Caco-2 (cell line): ENCODE data around the gene GALR2. TPM values are rescaled to one million over a fixed set of nuclear protein-coding genes. Genes with fewer than 3 reads are reported as not detected.

ENCODE experiments used
- BruUV-seq: library from RNA; stranded (reverse); fragments of 400-500 nt; replicated peaks from 2 replicates; lab custom pipeline; 2021; lab: Mats Ljungman, UMichigan
- CTCF ChIA-PET: fragments of 300-600 bp; sonication (Branson Sonifier 250); formaldehyde crosslinking; loops from one replicate; lab custom pipeline; 2022; ENCODE audit warnings: antibody characterized with exemption; lab: Charles Lee
- POLR2A ChIA-PET: fragments of 300-600 bp; sonication (Branson Sonifier 250); formaldehyde crosslinking; loops from one replicate; lab custom pipeline; 2022; ENCODE audit warnings: antibody characterized with exemption; lab: Charles Lee
- DNase-seq, 2 experiments: peaks; one replicate each; pipeline versions ENCODE4 v3.0.0 to v3.0.0-alpha.2; 2020 to 2022
- H3K27me3 ChIP-seq: replicated peaks from 2 replicates; pipeline ENCODE4 v1.6.0; 2011; ENCODE audit warnings: low read length; ENCODE audit not compliant: control insufficient read depth, insufficient read depth
- H3K36me3 ChIP-seq: 2 replicates; pipeline ENCODE4 v1.5.1; 2011; ENCODE audit warnings: low read length; ENCODE audit not compliant: control insufficient read depth, insufficient read depth
- H3K4me1 ChIP-seq: fragments of 250-450 bp; sonication (Bioruptor Pico); 2 replicates; pipeline ENCODE4 v1.5.1; 2020; ENCODE audit warnings: mild to moderate bottlenecking
- H3K4me3 ChIP-seq: 2 replicates; pipeline ENCODE4 v1.5.1; 2011; ENCODE audit warnings: low read depth, mild to moderate bottlenecking, control low read depth, low read length
- H3K9me3 ChIP-seq: fragments of 250-450 bp; sonication (Bioruptor Pico); 2 replicates; pipeline ENCODE4 v1.5.1; 2020; ENCODE audit warnings: mild to moderate bottlenecking, moderate library complexity
- H3K27ac Mint-ChIP-seq: one replicate; pipeline ENCODE4 v1.8.0; 2022; ENCODE audit warnings: mixed read lengths; ENCODE audit not compliant: unreplicated experiment
- H3K27me3 Mint-ChIP-seq: one replicate; pipeline ENCODE4 v1.8.0; 2022; ENCODE audit warnings: mixed read lengths; ENCODE audit not compliant: insufficient read depth, unreplicated experiment
- H3K36me3 Mint-ChIP-seq: one replicate; pipeline ENCODE4 v1.8.0; 2022; ENCODE audit warnings: mild to moderate bottlenecking, mixed read lengths; ENCODE audit not compliant: insufficient read depth, unreplicated experiment
- H3K4me1 Mint-ChIP-seq: one replicate; pipeline ENCODE4 v1.8.0; 2022; ENCODE audit warnings: low read depth, mixed read lengths; ENCODE audit not compliant: unreplicated experiment
- H3K4me3 Mint-ChIP-seq: one replicate; pipeline ENCODE4 v1.8.0; 2022; ENCODE audit warnings: mild to moderate bottlenecking, moderate library complexity, mixed read lengths; ENCODE audit not compliant: unreplicated experiment
- H3K9me3 Mint-ChIP-seq: one replicate; pipeline ENCODE4 v1.8.0; 2022; ENCODE audit warnings: mixed read lengths; ENCODE audit not compliant: unreplicated experiment
- intact Hi-C: fragments of 100-400 bp; cut with micrococcal nuclease; formaldehyde crosslinking; loops from one replicate; pipeline ENCODE4 v1.10.0; 2022; ENCODE audit not compliant: unreplicated experiment
- microRNA-seq: library from miRNA; unstranded; fragments of <30 nt; microRNA quantifications from one replicate; pipeline ENCODE4 v1.2.0, GENCODE V29; 2022
- total RNA-seq: library from RNA; stranded (reverse); gene quantifications from 2 replicates; pipeline ENCODE4 v1.2.3, GENCODE V29; 2022
- TF ChIP-seq, protein P1 (sequence below), 2 experiments: fragments of 200-600 bp in 1 of 2; IDR thresholded peaks; 1 replicate in 1 of 2; 2 replicates in 1 of 2; pipeline versions ENCODE4 v1.5.1 to v1.8.0; 2011 to 2022; ENCODE audit warnings: antibody characterized with exemption in 1 of 2, control low read depth in 1 of 2, inconsistent platforms in 1 of 2, low read depth in 1 of 2, low read length in 1 of 2, mild to moderate bottlenecking in 1 of 2, moderate library complexity in 1 of 2; ENCODE audit not compliant: insufficient read depth in 1 of 2, severe bottlenecking in 1 of 2, unreplicated experiment in 1 of 2

GALR2 gene
- total RNA-seq, 1 experiment from 2014 or later, result 0.50 TPM

DNA sequence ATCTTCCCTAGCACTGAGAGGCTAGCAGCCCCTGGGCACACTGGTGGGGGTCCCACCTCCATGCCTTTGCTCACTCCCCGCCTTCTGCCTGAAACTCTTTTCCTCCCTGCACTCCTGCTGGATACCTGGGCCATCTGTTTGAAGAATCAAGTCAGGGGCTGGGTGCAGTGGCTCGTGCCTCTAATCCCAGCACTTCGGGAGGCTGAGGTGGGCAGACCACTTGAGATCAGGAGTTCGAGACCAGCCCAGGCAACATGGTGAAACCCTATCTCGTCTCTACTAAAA, 50.8 kb downstream of the GALR2 start:
- Mint-ChIP-seq H3K9me3 (no peaks in the 10 kb centered on the region), H3K27ac (no peak overlapping the region), H3K4me3 (no peak overlapping the region), H3K27me3 (no peaks in the 10 kb centered on the region), H3K36me3 (no peaks in the 10 kb centered on the region), H3K4me1 (peaks cover 39% of the 10 kb centered on the region)
- Histone ChIP-seq H3K36me3 (no peaks in the 10 kb centered on the region), H3K27me3 (no peaks in the 10 kb centered on the region), H3K9me3 (no peaks in the 10 kb centered on the region), H3K4me1 (peaks cover 14% of the 10 kb centered on the region), H3K4me3 (no peak overlapping the region)
- ChIA-PET POLR2A (interaction anchor here (1.0 kb wide), 1 partner anchor 139 kb away, joined by 3 read pairs; the partner anchor contains the start of gene UBALD2), CTCF (interaction anchor here (1.0 to 2.0 kb wide), 6 partner anchors 13 to 154 kb away, joined by 3 to 9 read pairs (median 4); no protein-coding TSS in a partner anchor)
- BruUV-seq, result no TSS peak
- no peak for DNase-seq
- TF ChIP-seq, protein P1, sequence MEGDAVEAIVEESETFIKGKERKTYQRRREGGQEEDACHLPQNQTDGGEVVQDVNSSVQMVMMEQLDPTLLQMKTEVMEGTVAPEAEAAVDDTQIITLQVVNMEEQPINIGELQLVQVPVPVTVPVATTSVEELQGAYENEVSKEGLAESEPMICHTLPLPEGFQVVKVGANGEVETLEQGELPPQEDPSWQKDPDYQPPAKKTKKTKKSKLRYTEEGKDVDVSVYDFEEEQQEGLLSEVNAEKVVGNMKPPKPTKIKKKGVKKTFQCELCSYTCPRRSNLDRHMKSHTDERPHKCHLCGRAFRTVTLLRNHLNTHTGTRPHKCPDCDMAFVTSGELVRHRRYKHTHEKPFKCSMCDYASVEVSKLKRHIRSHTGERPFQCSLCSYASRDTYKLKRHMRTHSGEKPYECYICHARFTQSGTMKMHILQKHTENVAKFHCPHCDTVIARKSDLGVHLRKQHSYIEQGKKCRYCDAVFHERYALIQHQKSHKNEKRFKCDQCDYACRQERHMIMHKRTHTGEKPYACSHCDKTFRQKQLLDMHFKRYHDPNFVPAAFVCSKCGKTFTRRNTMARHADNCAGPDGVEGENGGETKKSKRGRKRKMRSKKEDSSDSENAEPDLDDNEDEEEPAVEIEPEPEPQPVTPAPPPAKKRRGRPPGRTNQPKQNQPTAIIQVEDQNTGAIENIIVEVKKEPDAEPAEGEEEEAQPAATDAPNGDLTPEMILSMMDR (IDR thresholded peaks at IDR 0.05; ENCODE audit: insufficient read depth in 1 of 2, low read depth in 1 of 2, low read length in 1 of 2, severe bottlenecking in 1 of 2, unreplicated experiment in 1 of 2), result no peak
- intact Hi-C loops, result no loop called here

DNA sequence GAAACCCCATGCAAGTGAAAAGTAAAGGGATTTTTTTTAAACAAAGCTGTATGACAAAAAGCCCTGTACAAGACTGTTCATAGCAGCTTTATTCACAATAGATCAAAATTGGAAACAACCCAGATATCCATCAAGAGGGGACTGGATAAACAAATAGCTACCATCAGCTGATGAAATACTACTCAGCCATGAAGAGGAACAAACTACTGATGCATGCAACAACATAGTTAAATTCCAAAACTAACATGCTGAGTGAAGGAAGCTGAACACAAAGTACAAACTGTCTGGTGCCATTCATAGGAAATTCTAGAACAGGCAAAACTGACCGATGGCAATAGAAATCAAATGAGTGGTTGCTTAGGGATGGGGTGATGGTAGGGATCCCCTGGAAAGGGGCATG, 51.3 kb downstream of the GALR2 start:
- Mint-ChIP-seq H3K4me3 (no peak overlapping the region), H3K27me3 (no peaks in the 10 kb centered on the region), H3K9me3 (no peaks in the 10 kb centered on the region), H3K4me1 (peaks cover 39% of the 10 kb centered on the region), H3K36me3 (no peaks in the 10 kb centered on the region), H3K27ac (no peak overlapping the region)
- H3K4me1 ChIP-seq, result peaks cover 20% of the 10 kb centered on the region
- DNase-seq, result no peak
- no TSS peak for BruUV-seq
- H3K4me3 ChIP-seq, result no peak overlapping the region
- CTCF ChIA-PET, result interaction anchor here (1.1 to 2.0 kb wide), 2 partner anchors 20 to 154 kb away, joined by 3 to 5 read pairs; no protein-coding TSS in a partner anchor
- TF ChIP-seq, protein P1 (IDR thresholded peaks at IDR 0.05; ENCODE audit: insufficient read depth in 1 of 2, low read depth in 1 of 2, low read length in 1 of 2, severe bottlenecking in 1 of 2, unreplicated experiment in 1 of 2), result no peak
- H3K9me3 ChIP-seq, result no peaks in the 10 kb centered on the region
- H3K27me3 ChIP-seq, result no peaks in the 10 kb centered on the region
- POLR2A ChIA-PET, result interaction anchor here (0.6 to 1.0 kb wide), 2 partner anchors 13 to 139 kb away, joined by 3 read pairs; partner anchors contain the start of gene UBALD2
- intact Hi-C loops, result no loop called here
- H3K36me3 ChIP-seq, result no peaks in the 10 kb centered on the region

Small RNA genes lying within 50 kb of the gene (microRNA-seq; reads per million reads assigned to microRNA genes)
- not detected for gene MIR6868

Other genes starting within 250 kb of the GALR2 start
- 5.5 and 9.0 TPM in 2 replicates for gene UNC13D, start 230.4 kb upstream of the GALR2 start, total RNA-seq
- 66.6 and 72.3 TPM in 2 replicates for gene WBP2, start 219.4 kb upstream of the GALR2 start, total RNA-seq
- gene TRIM47, start 196.2 kb upstream of the GALR2 start, total RNA-seq, result 2.0 and 2.5 TPM in 2 replicates
- gene TRIM65, start 177.8 kb upstream of the GALR2 start, total RNA-seq, result 23.1 and 25.2 TPM in 2 replicates
- 157 and 163 TPM in 2 replicates for gene MRPL38, start 169.9 kb upstream of the GALR2 start, total RNA-seq
- 13.9 and 14.1 TPM in 2 replicates for gene FBF1, start 133.7 kb upstream of the GALR2 start, total RNA-seq
- 43.7 and 48.3 TPM in 2 replicates for gene ACOX1, start 95.6 kb upstream of the GALR2 start, total RNA-seq
- gene TEN1, start 95.5 kb upstream of the GALR2 start, total RNA-seq, result 19.1 and 20.3 TPM in 2 replicates
- gene CDK3, start 73.9 kb upstream of the GALR2 start, total RNA-seq, result 5.2 and 6.8 TPM in 2 replicates
- 0.16 and 0.46 TPM in 2 replicates for gene EVPL, start 47.5 kb upstream of the GALR2 start, total RNA-seq
- 105 and 113 TPM in 2 replicates for gene SRP68, start 2.3 kb upstream of the GALR2 start, total RNA-seq
- 0.34 TPM in 1 of 2 replicates, not detected in the other for gene ZACN, start 4.4 kb downstream of the GALR2 start, total RNA-seq
- gene EXOC7, start 29.0 kb downstream of the GALR2 start, total RNA-seq, result 205 TPM in 2 replicates
- 7.0 and 10.7 TPM in 2 replicates for gene FOXJ1, start 66.5 kb downstream of the GALR2 start, total RNA-seq
- gene RNF157, start 165.7 kb downstream of the GALR2 start, total RNA-seq, result 25.9 and 29.3 TPM in 2 replicates
- 50.0 and 51.6 TPM in 2 replicates for gene UBALD2, start 190.6 kb downstream of the GALR2 start, total RNA-seq
- gene QRICH2, start 233.5 kb downstream of the GALR2 start, total RNA-seq, result 1.1 and 1.5 TPM in 2 replicates